ENCODE results near the gene SLC2A4RG.

The SLC2A4RG gene

DNA sequence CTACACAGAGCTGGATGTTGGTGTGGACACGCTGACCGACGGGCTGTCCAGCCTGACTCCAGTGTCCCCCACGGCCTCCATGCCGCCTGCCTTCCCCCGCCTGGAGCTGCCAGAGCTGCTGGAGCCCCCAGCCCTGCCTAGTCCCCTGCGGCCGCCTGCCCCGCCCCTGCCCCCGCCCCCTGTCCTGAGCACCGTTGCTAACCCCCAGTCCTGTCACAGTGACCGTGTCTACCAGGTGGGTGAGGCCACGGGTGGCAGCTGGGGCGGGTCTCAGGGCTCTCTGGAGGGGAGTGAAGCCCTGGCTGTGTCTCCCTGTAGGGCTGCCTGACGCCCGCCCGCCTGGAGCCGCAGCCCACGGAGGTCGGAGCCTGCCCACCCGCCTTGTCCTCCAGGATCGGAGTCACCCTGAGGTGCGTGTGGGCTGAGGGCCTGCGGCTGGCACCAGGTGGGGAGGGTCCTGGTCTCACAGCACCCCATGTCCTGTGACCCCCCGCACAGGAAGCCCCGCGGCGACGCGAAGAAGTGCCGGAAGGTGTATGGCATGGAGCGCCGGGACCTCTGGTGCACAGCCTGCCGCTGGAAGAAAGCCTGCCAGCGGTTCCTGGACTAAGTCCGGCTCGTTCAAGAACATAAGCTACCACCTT lies 2.9 kb downstream of the SLC2A4RG start:
- TF ChIP-seq, protein P1, sequence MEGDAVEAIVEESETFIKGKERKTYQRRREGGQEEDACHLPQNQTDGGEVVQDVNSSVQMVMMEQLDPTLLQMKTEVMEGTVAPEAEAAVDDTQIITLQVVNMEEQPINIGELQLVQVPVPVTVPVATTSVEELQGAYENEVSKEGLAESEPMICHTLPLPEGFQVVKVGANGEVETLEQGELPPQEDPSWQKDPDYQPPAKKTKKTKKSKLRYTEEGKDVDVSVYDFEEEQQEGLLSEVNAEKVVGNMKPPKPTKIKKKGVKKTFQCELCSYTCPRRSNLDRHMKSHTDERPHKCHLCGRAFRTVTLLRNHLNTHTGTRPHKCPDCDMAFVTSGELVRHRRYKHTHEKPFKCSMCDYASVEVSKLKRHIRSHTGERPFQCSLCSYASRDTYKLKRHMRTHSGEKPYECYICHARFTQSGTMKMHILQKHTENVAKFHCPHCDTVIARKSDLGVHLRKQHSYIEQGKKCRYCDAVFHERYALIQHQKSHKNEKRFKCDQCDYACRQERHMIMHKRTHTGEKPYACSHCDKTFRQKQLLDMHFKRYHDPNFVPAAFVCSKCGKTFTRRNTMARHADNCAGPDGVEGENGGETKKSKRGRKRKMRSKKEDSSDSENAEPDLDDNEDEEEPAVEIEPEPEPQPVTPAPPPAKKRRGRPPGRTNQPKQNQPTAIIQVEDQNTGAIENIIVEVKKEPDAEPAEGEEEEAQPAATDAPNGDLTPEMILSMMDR (IDR thresholded peaks at IDR 0.05; ENCODE audit: extremely low read depth, missing control alignments) = no peak
- DNase-seq (ENCODE audit: low spot score) = peak; percentile 29

GRCh38 chr20:63743210-63743970 lies 3.8 kb downstream of the SLC2A4RG start:
- DNase-seq (ENCODE audit: low spot score) = no peak
- TF ChIP-seq, protein P1 (IDR thresholded peaks at IDR 0.05; ENCODE audit: extremely low read depth, missing control alignments) = no peak

GRCh38 chr20:63744158-63744557 lies 4.6 kb downstream of the SLC2A4RG start:
- DNase-seq (ENCODE audit: low spot score) = no peak
- TF ChIP-seq, protein P1 (IDR thresholded peaks at IDR 0.05; ENCODE audit: extremely low read depth, missing control alignments) = no peak

DNA sequence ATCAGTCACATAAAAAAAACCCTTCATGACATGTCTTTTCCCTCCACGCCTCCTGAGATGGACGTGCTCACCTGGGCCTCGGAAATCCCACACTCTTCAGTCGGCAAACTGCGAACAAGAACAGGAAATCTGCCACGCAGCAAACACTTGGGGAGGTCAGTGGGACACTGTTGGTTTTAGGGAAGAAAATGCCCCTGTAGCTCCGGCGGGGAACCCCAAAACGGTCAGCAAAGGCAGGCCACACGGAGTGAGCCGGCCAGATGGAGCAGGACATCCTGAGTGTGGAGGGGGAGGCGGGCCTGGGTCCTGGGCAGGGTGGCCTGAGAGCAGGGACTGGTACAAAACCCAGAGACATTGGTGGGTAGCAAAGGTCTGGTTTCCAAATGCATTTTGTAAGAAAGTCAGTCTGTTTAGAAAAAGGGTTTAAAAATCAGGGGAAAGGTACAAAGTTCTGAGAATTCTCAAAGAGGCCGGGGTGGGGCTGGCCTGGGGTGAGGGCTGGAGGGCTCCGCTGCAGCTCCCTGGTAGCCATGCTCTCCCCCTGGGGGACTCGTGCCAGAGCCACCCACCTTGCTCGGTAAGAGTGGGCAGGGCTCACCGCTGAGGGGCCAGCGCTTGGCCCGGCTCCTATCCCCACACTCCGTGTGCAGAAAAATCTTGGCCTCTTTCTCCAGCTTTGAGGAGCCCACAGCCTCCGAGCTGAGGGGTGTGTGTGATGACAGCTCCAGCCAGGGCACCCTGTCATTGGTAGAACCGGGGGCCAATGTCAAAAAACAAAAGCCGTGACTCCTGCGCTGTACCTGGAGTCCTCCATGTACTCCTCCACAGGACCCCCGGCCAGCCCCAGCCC lies 5.2 kb downstream of the SLC2A4RG start:
- TF ChIP-seq, protein P1 (IDR thresholded peaks at IDR 0.05; ENCODE audit: extremely low read depth, missing control alignments) = no peak
- no peak for DNase-seq (ENCODE audit: low spot score)

DNA sequence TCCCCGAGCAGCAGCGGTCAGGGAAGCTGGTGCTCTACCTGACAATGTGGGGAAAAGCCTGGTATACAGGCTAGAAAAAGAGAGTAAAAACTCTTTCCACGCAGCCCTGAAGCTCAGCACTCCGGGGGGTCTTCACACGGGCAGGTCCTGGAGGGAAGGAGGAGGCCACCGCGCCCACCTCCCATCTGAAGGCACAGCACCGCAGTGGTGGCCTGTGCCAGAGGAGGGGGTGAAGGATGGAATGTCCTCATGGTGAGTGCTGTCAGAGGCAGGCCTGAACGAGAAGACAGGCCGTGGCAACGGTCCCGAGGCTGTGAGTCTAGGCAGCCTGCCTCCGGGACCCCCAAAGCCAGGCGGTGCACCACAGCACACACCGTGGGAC lies 5.8 kb downstream of the SLC2A4RG start:
- TF ChIP-seq, protein P1 (IDR thresholded peaks at IDR 0.05; ENCODE audit: extremely low read depth, missing control alignments) = no peak

DNA sequence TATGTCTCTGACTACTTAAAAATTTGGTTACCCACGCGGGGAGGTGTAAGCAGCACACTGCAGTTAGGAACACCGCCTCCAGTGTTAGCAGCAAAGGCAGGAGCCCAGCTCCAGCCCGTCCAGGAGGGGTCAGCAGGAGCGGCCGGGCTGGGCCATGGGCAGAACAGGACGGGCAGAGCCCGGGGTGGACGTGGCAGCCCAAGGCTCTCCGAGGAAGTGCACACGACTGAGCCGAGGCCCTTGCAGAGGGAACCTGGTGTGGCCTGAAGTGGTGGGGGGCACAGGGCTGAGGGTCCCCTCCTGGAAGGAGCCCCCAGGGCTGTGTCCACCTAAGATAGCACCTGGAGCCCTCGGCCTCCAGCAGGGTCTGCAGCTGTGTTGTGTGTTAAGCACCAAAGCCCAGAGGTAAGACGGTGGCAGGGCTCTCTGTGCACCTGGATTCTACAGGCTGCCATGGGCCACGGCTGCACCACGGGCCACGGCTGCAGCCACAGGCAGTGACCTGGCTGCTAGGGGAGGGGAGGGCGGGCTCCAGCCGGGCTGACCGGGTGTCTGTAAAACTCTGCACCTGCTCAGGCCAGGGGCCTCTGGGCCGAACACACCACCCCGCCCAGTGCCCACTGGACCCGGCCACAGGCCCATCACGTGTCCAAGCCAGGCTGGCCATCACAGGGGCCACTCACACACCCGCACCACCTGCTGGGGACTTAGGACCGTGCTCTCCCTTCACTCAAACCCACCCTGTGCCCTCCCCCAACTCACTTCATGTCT lies 6.6 kb downstream of the SLC2A4RG start:
- DNase-seq (ENCODE audit: low spot score) = peak; percentile 30
- TF ChIP-seq, protein P1 (IDR thresholded peaks at IDR 0.05; ENCODE audit: extremely low read depth, missing control alignments) = no peak

More for the DNA sequence above, 5.8 kb downstream of the SLC2A4RG start:
- DNase-seq (ENCODE audit: low spot score) = peak; percentile 28

Measured in GM20000 (cell line).